ENCODE results near the gene CYP2A6.

The CYP2A6 gene

GRCh38 chr19:40805258-40805868 is 44.9 kb downstream of the CYP2A6 start:
- no peak for DNase-seq
- in situ Hi-C loops (cut with MboI; ENCODE audit: low pct_unique_long_range_greater_than_20kb, low sequenced_read_pairs), result no loop called here

- in situ Hi-C loops (cut with MboI; ENCODE audit: low pct_unique_long_range_greater_than_20kb, low sequenced_read_pairs), result no loop called here
Observed at GRCh38 chr19:40804783-40805242, 45.4 kb downstream of the CYP2A6 start.

GRCh38 chr19:40803857-40804782 is 46.1 kb downstream of the CYP2A6 start:
- peak; percentile 64 for DNase-seq
- in situ Hi-C loops (cut with MboI; ENCODE audit: low pct_unique_long_range_greater_than_20kb, low sequenced_read_pairs), result no loop called here

More at GRCh38 chr19:40804783-40805242, 45.4 kb downstream of the CYP2A6 start:
- no peak for DNase-seq

- no peak for DNase-seq
- in situ Hi-C loops (cut with MboI; ENCODE audit: low pct_unique_long_range_greater_than_20kb, low sequenced_read_pairs), result no loop called here
Observed at GRCh38 chr19:40803170-40803856, 46.9 kb downstream of the CYP2A6 start.

- in situ Hi-C loops (cut with MboI; ENCODE audit: low pct_unique_long_range_greater_than_20kb, low sequenced_read_pairs), result no loop called here
Observed at GRCh38 chr19:40802300-40803169, 47.7 kb downstream of the CYP2A6 start.

GRCh38 chr19:40801426-40802299 is 48.6 kb downstream of the CYP2A6 start:
- DNase-seq, result no peak
- in situ Hi-C loops (cut with MboI; ENCODE audit: low pct_unique_long_range_greater_than_20kb, low sequenced_read_pairs), result no loop called here

More at GRCh38 chr19:40802300-40803169, 47.7 kb downstream of the CYP2A6 start:
- peak; percentile 66 for DNase-seq

- DNase-seq, result no peak
- in situ Hi-C loops (cut with MboI; ENCODE audit: low pct_unique_long_range_greater_than_20kb, low sequenced_read_pairs), result no loop called here
Observed at GRCh38 chr19:40800997-40801377, 49.3 kb downstream of the CYP2A6 start.

GRCh38 chr19:40800339-40800996 is 49.8 kb downstream of the CYP2A6 start:
- in situ Hi-C loops (cut with MboI; ENCODE audit: low pct_unique_long_range_greater_than_20kb, low sequenced_read_pairs), result no loop called here
- DNase-seq, result no peak

GRCh38 chr19:40799558-40800338 is 50.5 kb downstream of the CYP2A6 start:
- in situ Hi-C loops (cut with MboI; ENCODE audit: low pct_unique_long_range_greater_than_20kb, low sequenced_read_pairs), result no loop called here
- DNase-seq, result no peak

- DNase-seq, result peak; percentile 100
- in situ Hi-C loops (cut with MboI; ENCODE audit: low pct_unique_long_range_greater_than_20kb, low sequenced_read_pairs), result no loop called here
Observed at GRCh38 chr19:40798683-40799557, 51.3 kb downstream of the CYP2A6 start, which contains the start of gene EGLN2. Gene EGLN2, plus strand, starts transcription at chr19:40799191. Its CDS starts 1,382 bp downstream, at chr19:40800573.

- DNase-seq, result peak; percentile 84
Observed at GRCh38 chr19:40797963-40798682, 52.1 kb downstream of the CYP2A6 start.

GRCh38 chr19:40797166-40797962 is 52.9 kb downstream of the CYP2A6 start:
- DNase-seq, result no peak
- in situ Hi-C loops (cut with MboI; ENCODE audit: low pct_unique_long_range_greater_than_20kb, low sequenced_read_pairs), result no loop called here

More at GRCh38 chr19:40797963-40798682, 52.1 kb downstream of the CYP2A6 start:
- in situ Hi-C loops (cut with MboI; ENCODE audit: low pct_unique_long_range_greater_than_20kb, low sequenced_read_pairs), result no loop called here

All from KBM-7 (cell line).